ENCODE data around the gene BCL7A.

The BCL7A gene

GRCh38 chr12:122026706-122027333 is 5.1 kb downstream of the BCL7A start:
- in situ Hi-C loops (cut with MboI; ENCODE audit: low sequenced_read_pairs, unreplicated experiment): no loop called here
- TF ChIP-seq, protein P1, sequence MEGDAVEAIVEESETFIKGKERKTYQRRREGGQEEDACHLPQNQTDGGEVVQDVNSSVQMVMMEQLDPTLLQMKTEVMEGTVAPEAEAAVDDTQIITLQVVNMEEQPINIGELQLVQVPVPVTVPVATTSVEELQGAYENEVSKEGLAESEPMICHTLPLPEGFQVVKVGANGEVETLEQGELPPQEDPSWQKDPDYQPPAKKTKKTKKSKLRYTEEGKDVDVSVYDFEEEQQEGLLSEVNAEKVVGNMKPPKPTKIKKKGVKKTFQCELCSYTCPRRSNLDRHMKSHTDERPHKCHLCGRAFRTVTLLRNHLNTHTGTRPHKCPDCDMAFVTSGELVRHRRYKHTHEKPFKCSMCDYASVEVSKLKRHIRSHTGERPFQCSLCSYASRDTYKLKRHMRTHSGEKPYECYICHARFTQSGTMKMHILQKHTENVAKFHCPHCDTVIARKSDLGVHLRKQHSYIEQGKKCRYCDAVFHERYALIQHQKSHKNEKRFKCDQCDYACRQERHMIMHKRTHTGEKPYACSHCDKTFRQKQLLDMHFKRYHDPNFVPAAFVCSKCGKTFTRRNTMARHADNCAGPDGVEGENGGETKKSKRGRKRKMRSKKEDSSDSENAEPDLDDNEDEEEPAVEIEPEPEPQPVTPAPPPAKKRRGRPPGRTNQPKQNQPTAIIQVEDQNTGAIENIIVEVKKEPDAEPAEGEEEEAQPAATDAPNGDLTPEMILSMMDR (IDR thresholded peaks at IDR 0.05; ENCODE audit: borderline replicate concordance, control extremely low read depth, extremely low read depth, insufficient read depth, missing control alignments): no peak
- peak; percentile 24 for DNase-seq (ENCODE audit: low spot score)

DNA sequence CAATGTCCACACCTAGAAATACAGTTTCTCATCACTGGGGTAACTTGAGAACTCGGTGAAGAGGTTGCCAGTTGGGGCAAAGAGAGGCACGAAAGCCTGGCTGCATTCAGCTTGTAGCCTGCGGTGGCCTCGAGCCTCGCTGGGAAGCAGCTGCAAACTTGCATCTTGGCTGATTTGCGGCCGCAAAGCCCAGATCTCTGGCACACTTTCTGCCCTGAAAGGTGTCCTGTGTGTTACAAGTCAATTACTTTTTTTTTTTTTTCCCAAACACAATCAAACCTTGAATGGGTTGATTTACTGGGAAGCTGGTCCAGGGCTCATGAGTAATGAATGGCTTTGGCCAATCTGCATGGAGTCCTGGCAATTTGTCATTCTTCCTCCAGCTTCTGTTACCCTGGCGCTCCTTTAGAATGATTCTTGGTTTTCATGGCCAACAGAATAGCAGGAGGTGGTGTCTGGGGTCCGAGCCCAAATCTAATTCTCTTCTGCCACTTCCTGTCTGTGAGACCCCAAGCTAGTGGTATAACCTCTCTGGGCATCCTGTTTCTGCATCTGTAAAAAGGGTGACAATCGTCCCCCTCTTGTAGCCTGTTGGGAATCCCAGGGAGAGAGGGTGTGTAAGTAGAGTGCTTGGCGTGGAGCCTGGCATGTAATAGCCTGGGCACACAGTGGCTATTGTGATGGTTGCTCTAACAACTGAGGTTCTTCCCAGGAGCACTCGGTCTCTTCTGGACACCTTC is 6.7 kb downstream of the BCL7A start:
- TF ChIP-seq, protein P1 (IDR thresholded peaks at IDR 0.05; ENCODE audit: borderline replicate concordance, control extremely low read depth, extremely low read depth, insufficient read depth, missing control alignments): no peak
- in situ Hi-C loops (cut with MboI; ENCODE audit: low sequenced_read_pairs, unreplicated experiment): no loop called here
- DNase-seq (ENCODE audit: low spot score): no peak

DNA sequence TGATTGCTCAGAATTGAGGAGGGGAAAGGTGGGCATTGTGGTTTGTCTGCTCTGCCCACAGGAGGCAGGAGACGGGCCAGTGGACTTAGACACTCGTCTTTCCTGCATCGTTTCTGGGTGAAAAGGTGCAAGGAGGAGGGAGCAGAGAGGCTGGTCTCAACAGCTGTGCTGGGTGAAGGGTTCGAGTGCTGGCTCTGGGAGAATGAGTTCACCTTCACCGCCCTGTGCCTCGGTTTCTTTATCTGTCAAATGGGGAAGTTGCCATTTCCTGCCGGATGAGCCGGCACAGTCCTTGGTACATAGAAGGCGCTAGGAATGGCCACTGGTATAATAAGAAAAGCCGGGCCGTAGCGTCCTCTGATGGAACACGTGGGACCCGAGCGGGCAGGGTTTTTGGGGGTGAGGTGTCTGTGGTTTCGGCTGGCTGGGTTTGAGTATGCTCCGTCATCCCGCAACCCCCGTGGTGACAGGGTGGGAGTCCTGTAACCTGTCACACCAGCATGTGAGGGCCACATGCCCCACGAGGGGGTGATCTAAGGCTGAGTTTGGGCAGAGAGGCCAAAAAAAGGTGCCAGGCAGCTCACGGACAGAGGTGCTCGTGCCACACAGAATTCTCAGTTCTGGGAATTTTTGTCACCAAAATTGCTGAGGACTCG is 7.3 kb downstream of the BCL7A start:
- in situ Hi-C loops (cut with MboI; ENCODE audit: low sequenced_read_pairs, unreplicated experiment): no loop called here
- peak; percentile 86 for DNase-seq (ENCODE audit: low spot score)

DNA sequence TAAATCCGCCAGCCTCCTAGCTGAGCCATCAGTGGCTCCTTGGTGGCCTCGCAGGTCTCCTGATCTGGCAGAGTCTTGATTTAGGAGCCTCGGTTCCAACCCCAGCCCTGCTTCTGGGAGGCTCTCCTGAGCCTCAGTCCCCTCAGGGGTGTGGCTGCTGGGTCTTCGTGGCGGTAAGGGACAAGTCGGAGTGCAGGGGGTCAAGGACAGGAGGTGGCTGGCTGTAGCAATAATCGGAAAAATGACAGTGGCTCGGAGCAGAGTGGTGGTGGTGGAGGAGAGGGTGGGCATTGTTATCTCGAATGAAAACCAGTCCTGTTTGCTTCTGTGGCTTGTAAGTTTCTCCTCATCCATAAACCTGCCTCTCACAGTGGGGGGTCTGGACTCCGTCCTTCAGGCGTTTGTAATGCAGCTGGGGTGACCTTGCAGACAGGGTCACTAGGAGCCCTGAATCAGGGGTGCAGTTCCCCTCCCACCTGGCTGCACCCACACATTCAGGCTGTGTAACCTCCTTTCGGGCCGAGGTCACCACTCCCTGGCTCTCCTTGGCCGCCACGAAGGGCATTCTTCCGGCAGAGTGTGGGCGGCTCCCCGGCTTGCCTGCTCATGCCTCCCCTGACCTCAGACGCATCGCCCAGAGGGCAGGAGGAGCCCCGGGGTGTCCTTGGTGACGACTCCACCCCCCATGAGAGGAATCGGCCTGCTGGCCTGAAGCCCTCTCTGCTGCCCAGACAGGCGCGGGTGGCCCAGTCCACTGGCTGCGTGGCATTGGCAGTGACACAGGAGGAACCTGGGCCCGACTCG is 8.1 kb downstream of the BCL7A start:
- TF ChIP-seq, protein P1 (IDR thresholded peaks at IDR 0.05; ENCODE audit: borderline replicate concordance, control extremely low read depth, extremely low read depth, insufficient read depth, missing control alignments): no peak
- no peak for DNase-seq (ENCODE audit: low spot score)
- in situ Hi-C loops (cut with MboI; ENCODE audit: low sequenced_read_pairs, unreplicated experiment): no loop called here

More for the DNA sequence above, 7.3 kb downstream of the BCL7A start:
- TF ChIP-seq, protein P1 (IDR thresholded peaks at IDR 0.05; ENCODE audit: borderline replicate concordance, control extremely low read depth, extremely low read depth, insufficient read depth, missing control alignments): no peak

GRCh38 chr12:122030424-122031035 is 8.8 kb downstream of the BCL7A start:
- TF ChIP-seq, protein P1 (IDR thresholded peaks at IDR 0.05; ENCODE audit: borderline replicate concordance, control extremely low read depth, extremely low read depth, insufficient read depth, missing control alignments): no peak
- in situ Hi-C loops (cut with MboI; ENCODE audit: low sequenced_read_pairs, unreplicated experiment): no loop called here
- DNase-seq (ENCODE audit: low spot score): no peak

Measured in GM13976 (cell line).